ENCODE measurements around the gene YPEL2.

- TF ChIP-seq CTCF (IDR thresholded peaks at IDR 0.05) (no peak), POLR2AphosphoS5 (IDR thresholded peaks at IDR 0.05; ENCODE audit: insufficient read depth in 1 of 2, low read depth in 1 of 2) (no peak), POLR2A (IDR thresholded peaks at IDR 0.05) (no peak)
Measured at GRCh38 chr17:59347975-59348391, 16.5 kb downstream of the YPEL2 start.
